Activated CD4-positive, alpha-beta T cell treated with anti-CD3 and anti-CD28 coated beads, Interleukin-2, amount 10 ng/mL, durations not matched to agents 7 days and 5 days (primary cell): ENCODE data around the gene GYG2. TPM values are rescaled to one million over a fixed set of nuclear protein-coding genes. Genes with fewer than 3 reads are reported as not detected.
A peak's percentile ranks its signal among the peaks of the same experiment; 100 is the strongest.
"Not testable (repeated sequence)": the region's sequence is repeated elsewhere in the genome, so short reads cannot be mapped to it uniquely, and the experiment has no call there.

ENCODE experiments used
- CTCF ChIA-PET: fragments of 350-600 bp; sonication (Branson Sonifier 250); formaldehyde crosslinking; loops from one replicate; lab custom pipeline; 2021; ENCODE audit warnings: antibody characterized with exemption; lab: Charles Lee
- POLR2A ChIA-PET: fragments of 350-600 bp; sonication (Branson Sonifier 250); formaldehyde crosslinking; loops from one replicate; lab custom pipeline; 2021; ENCODE audit warnings: antibody characterized with exemption; lab: Charles Lee
- DNase-seq: peaks from one replicate; pipeline ENCODE4 v3.0.0-alpha.2; 2020
- H3K27ac Mint-ChIP-seq: one replicate; pipeline ENCODE4 v1.8.0; 2021; ENCODE audit warnings: mild to moderate bottlenecking, moderate library complexity, mixed read lengths
- H3K27me3 Mint-ChIP-seq: one replicate; pipeline ENCODE4 v1.8.0; 2021; ENCODE audit warnings: mixed read lengths
- H3K36me3 Mint-ChIP-seq: one replicate; pipeline ENCODE4 v1.8.0; 2021; ENCODE audit warnings: low read depth, mixed read lengths
- H3K4me1 Mint-ChIP-seq: one replicate; pipeline ENCODE4 v1.8.0; 2021; ENCODE audit warnings: mixed read lengths
- H3K4me3 Mint-ChIP-seq: one replicate; pipeline ENCODE4 v1.8.0; 2021; ENCODE audit warnings: mild to moderate bottlenecking, moderate library complexity, mixed read lengths
- H3K9me3 Mint-ChIP-seq: one replicate; pipeline ENCODE4 v1.8.0; 2021; ENCODE audit warnings: mixed read lengths
- total RNA-seq, 2 experiments: library from RNA; stranded (reverse); gene quantifications; one replicate each; pipeline ENCODE4 v1.2.3, GENCODE V29; 2021

The GYG2 gene
- total RNA-seq, 2 experiments from 2014 or later = not detected

DNA sequence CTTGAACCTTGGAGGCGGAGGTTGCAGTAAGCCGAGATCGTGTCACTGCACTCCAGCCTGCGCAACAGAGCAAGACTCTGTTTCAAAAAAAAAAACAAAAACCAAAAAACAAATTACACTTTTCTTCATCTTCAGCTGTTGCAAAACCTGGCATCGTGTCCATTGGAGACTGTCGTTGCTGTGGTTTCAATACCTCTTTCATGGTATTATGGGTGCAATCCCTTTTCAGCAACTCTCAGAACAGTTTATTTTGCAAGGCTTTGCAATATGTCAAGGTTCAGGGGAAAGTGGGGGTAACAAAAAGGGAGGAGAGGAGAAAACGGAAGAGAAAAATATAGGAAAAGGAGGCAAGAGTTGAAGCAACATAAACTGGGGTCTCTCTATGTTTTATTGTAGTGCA lies 59.6 kb downstream of the GYG2 start:
- no peaks in the 10 kb centered on the region for H3K36me3 Mint-ChIP-seq
- POLR2A ChIA-PET = no interaction called here
- peaks cover 5% of the 10 kb centered on the region for H3K27me3 Mint-ChIP-seq
- no peak overlapping the region for H3K4me3 Mint-ChIP-seq
- no peaks in the 10 kb centered on the region for H3K9me3 Mint-ChIP-seq
- no peak overlapping the region for H3K27ac Mint-ChIP-seq
- CTCF ChIA-PET = no interaction called here
- DNase-seq = no peak
- peaks cover 5% of the 10 kb centered on the region for H3K4me1 Mint-ChIP-seq

DNA sequence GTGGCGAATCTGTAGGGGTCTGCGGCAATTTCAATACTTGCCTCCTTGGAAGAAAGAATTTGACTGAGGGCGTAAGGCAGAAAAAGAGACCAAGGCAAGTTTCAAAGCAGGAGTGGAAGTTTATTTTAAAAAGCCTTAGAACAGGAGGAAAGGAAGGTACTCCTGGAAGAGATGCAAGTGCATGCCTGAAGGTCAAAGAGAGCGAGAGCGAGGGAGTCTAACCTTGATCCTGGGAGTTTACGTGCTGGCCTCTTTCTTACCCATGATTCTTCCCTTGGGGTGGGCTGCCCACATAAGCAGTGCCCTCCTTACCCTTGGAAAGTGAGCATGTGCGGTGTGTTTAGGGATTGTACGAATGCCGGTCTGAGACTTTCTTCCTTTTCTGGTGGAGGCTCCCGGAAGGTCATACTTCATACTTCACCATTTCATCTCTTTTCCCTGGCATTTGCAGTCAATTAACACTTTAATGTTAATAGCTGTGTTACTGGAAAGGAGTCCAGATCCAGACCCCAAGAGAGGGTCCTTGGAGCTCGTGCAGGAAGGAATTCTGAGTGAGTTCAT lies 60.4 kb downstream of the GYG2 start:
- Mint-ChIP-seq H3K9me3 (no peaks in the 10 kb centered on the region), H3K36me3 (no peaks in the 10 kb centered on the region), H3K4me3 (peak overlapping the region; percentile 69), H3K4me1 (peaks cover 5% of the 10 kb centered on the region), H3K27me3 (peaks cover 5% of the 10 kb centered on the region), H3K27ac (peak overlapping the region; percentile 22)
- POLR2A ChIA-PET = no interaction called here
- no peak for DNase-seq
- CTCF ChIA-PET = no interaction called here

DNA sequence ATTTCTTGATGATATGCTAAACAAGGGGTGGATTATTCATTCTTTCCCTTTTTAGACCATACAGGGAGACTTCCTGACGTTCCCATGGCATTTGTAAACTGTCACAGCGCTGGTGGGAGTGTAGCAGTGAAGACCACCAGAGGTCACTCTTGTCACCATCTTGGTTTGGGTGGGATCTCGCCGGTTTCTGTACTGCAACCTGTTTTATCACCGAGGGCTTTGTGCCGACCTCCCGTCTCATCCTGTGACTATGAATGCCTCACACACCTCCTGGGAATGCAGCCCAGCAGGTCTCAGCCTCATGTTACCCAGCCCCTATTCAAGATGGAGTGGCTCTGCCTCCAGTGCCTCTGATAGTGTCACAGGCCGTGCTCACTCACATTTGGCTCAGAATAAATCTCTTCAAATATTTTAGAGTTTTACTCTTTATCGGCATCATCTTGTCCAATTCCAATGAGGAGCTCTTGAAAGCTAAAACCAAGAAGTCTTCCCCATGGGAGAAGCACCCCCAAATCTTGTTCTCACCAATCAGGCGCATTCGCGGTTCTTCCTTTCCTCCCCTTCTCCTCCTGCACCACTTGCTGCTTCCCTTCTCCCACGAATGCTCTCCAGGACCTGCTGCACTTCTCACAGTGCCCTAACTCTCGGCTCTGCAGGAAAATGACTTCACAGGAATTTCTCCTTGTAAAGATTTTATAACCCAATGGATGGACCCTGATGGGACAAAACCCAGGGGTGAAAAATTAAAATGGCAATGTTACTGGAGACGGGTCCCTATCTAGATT lies 61.2 kb downstream of the GYG2 start:
- peak overlapping the region; percentile 22 for H3K27ac Mint-ChIP-seq
- H3K9me3 Mint-ChIP-seq, DNase-seq, POLR2A ChIA-PET, CTCF ChIA-PET, H3K36me3 Mint-ChIP-seq, H3K4me1 Mint-ChIP-seq, H3K27me3 Mint-ChIP-seq: not testable (repeated sequence)
- peak overlapping the region; percentile 69 for H3K4me3 Mint-ChIP-seq

- H3K27me3 Mint-ChIP-seq, DNase-seq, CTCF ChIA-PET, H3K4me1 Mint-ChIP-seq, H3K36me3 Mint-ChIP-seq, H3K4me3 Mint-ChIP-seq, H3K27ac Mint-ChIP-seq, H3K9me3 Mint-ChIP-seq, POLR2A ChIA-PET: not testable (repeated sequence)
These were observed 62.1 kb downstream of the GYG2 start for GRCh38 chrX:2890536-2891460.

- no peak overlapping the region for H3K4me3 Mint-ChIP-seq
- POLR2A ChIA-PET = no interaction called here
- H3K9me3 Mint-ChIP-seq = no peaks in the 10 kb centered on the region
- H3K36me3 Mint-ChIP-seq = no peaks in the 10 kb centered on the region
- DNase-seq = no peak
- CTCF ChIA-PET = no interaction called here
- H3K27me3 Mint-ChIP-seq = peaks cover 5% of the 10 kb centered on the region
- peaks cover 8% of the 10 kb centered on the region for H3K4me1 Mint-ChIP-seq
- H3K27ac Mint-ChIP-seq = no peak overlapping the region
These were observed 64.1 kb downstream of the GYG2 start for GRCh38 chrX:2892816-2893215.

DNA sequence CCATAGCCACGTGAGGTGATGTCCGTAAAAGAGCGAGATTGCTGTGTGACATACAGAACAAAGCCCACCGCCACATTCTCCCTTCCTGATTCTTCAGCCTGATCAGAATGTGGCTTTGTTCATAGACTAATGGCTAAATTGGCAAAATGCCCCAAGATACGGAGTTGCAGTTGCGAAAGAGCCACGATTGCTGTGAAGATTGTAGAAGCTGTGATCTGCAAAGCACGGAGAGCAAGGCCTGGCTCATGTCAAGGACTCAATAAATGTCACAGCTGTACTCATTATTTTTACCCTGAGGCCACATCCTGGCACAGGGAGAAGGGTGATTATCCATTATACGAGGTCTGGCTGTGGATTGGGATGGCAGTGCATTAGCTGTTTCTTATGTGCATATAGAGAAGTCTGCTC lies 66.2 kb downstream of the GYG2 start:
- no peak overlapping the region for H3K4me3 Mint-ChIP-seq

DNA sequence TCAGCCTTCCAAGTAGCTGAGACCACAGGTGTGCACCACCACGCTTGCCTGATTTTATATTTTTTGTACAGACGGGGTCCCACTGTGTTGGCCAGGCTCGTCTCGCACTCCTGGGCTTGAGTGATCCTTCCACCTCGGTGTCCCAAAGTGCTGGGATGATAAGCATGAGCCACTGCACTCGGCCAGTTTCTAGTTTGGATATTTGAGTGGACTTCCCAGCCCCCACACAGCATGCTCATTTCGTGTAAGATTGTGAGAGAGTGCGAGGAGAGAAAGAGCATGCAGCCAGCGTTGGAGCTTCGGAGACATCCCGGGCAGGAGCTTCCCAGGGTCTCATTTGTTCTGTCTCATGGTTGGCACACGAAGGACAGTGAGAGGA lies 68.6 kb downstream of the GYG2 start:
- Mint-ChIP-seq H3K4me3 (no peak overlapping the region), H3K36me3 (no peaks in the 10 kb centered on the region), H3K27me3 (peaks cover 1% of the 10 kb centered on the region), H3K27ac (no peak overlapping the region), H3K4me1 (peaks cover 14% of the 10 kb centered on the region), H3K9me3 (no peaks in the 10 kb centered on the region)
- no peak for DNase-seq
- POLR2A ChIA-PET = no interaction called here
- CTCF ChIA-PET = no interaction called here

More for the DNA sequence above, 66.2 kb downstream of the GYG2 start:
- H3K36me3 Mint-ChIP-seq = no peaks in the 10 kb centered on the region
- ChIA-PET POLR2A (no interaction called here), CTCF (no interaction called here)
- no peaks in the 10 kb centered on the region for H3K27me3 Mint-ChIP-seq
- H3K27ac Mint-ChIP-seq = no peak overlapping the region
- H3K4me1 Mint-ChIP-seq = peaks cover 14% of the 10 kb centered on the region
- DNase-seq = no peak
- no peaks in the 10 kb centered on the region for H3K9me3 Mint-ChIP-seq

GRCh38 chrX:2897690-2898623 lies 69.2 kb downstream of the GYG2 start:
- H3K27me3 Mint-ChIP-seq, H3K4me3 Mint-ChIP-seq, POLR2A ChIA-PET, CTCF ChIA-PET, H3K36me3 Mint-ChIP-seq, H3K9me3 Mint-ChIP-seq: not testable (repeated sequence)
- peak; percentile 6 for DNase-seq
- peaks cover 12% of the 10 kb centered on the region for H3K4me1 Mint-ChIP-seq
- H3K27ac Mint-ChIP-seq = peak overlapping the region; percentile 31

GRCh38 chrX:2898846-2899512 lies 70.2 kb downstream of the GYG2 start:
- peaks cover 1% of the 10 kb centered on the region for H3K27me3 Mint-ChIP-seq
- H3K36me3 Mint-ChIP-seq = no peaks in the 10 kb centered on the region
- CTCF ChIA-PET = no interaction called here
- peaks cover 2% of the 10 kb centered on the region for H3K9me3 Mint-ChIP-seq
- no peak overlapping the region for H3K4me3 Mint-ChIP-seq
- H3K4me1 Mint-ChIP-seq = peaks cover 12% of the 10 kb centered on the region
- no peak for DNase-seq
- H3K27ac Mint-ChIP-seq = no peak overlapping the region
- POLR2A ChIA-PET = no interaction called here

GRCh38 chrX:2901367-2902036 lies 72.8 kb downstream of the GYG2 start:
- Mint-ChIP-seq H3K4me1 (peaks cover 12% of the 10 kb centered on the region), H3K27me3 (peaks cover 1% of the 10 kb centered on the region), H3K4me3 (no peak overlapping the region), H3K36me3 (no peaks in the 10 kb centered on the region), H3K27ac (no peak overlapping the region), H3K9me3 (peaks cover 2% of the 10 kb centered on the region)
- CTCF ChIA-PET = no interaction called here
- no peak for DNase-seq
- POLR2A ChIA-PET = no interaction called here

- CTCF ChIA-PET = no interaction called here
- Mint-ChIP-seq H3K27me3 (peaks cover 1% of the 10 kb centered on the region), H3K4me3 (no peak overlapping the region)
These were observed 74.1 kb downstream of the GYG2 start for GRCh38 chrX:2902841-2903240.

More at GRCh38 chrX:2902841-2903240, 74.1 kb downstream of the GYG2 start:
- peaks cover 2% of the 10 kb centered on the region for H3K9me3 Mint-ChIP-seq
- H3K4me1 Mint-ChIP-seq = peaks cover 9% of the 10 kb centered on the region
- H3K27ac Mint-ChIP-seq = no peak overlapping the region
- no peaks in the 10 kb centered on the region for H3K36me3 Mint-ChIP-seq
- POLR2A ChIA-PET = no interaction called here
- DNase-seq = no peak
